ENCODE data around the gene HPGDS. TPM values are rescaled to one million over a fixed set of nuclear protein-coding genes. Genes with fewer than 3 reads are reported as not detected.
"Not testable (repeated sequence)": the region's sequence is repeated elsewhere in the genome, so short reads cannot be mapped to it uniquely, and the experiment has no call there.

Gene HPGDS
- total RNA-seq, 1 donor from 2014 or later: not detected

DNA sequence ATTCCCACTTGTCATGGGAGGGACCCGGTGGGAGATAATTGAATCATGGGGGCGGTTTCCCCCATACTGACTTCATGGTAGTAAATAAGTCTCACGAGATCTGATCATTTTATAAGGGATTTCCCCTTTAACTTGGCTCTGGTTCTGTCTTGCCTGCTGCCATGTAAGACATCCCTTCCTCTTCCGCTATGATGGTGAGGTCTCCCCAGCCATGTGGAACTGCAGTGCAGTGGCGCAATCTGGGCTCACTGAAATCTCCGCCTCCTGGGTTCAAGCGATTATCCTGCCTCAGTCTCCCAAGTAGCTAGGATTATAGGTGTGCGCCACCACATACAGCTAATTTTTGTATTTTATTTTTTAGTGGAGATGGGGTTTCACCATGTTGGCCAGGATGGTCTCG, 2.9 kb downstream of the HPGDS start:
- peaks cover 11% of the 10 kb centered on the region for H3K4me1 Mint-ChIP-seq
- TF ChIP-seq, protein P1, sequence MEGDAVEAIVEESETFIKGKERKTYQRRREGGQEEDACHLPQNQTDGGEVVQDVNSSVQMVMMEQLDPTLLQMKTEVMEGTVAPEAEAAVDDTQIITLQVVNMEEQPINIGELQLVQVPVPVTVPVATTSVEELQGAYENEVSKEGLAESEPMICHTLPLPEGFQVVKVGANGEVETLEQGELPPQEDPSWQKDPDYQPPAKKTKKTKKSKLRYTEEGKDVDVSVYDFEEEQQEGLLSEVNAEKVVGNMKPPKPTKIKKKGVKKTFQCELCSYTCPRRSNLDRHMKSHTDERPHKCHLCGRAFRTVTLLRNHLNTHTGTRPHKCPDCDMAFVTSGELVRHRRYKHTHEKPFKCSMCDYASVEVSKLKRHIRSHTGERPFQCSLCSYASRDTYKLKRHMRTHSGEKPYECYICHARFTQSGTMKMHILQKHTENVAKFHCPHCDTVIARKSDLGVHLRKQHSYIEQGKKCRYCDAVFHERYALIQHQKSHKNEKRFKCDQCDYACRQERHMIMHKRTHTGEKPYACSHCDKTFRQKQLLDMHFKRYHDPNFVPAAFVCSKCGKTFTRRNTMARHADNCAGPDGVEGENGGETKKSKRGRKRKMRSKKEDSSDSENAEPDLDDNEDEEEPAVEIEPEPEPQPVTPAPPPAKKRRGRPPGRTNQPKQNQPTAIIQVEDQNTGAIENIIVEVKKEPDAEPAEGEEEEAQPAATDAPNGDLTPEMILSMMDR (IDR thresholded peaks at IDR 0.05): no peak
- no peaks in the 10 kb centered on the region for H3K36me3 Mint-ChIP-seq (ENCODE audit: low read depth)
- ATAC-seq (ENCODE audit: low read depth) (peak; percentile 47), DNase-seq (no peak)
- intact Hi-C loops (cut with micrococcal nuclease): no loop called here
- POLR2A ChIA-PET: no interaction called here
- no peak overlapping the region for H3K27ac Mint-ChIP-seq
- no peaks in the 10 kb centered on the region for H3K9me3 Mint-ChIP-seq
- CTCF ChIA-PET: no interaction called here
- peak overlapping the region; percentile 64 for H3K4me3 Mint-ChIP-seq
- H3K27me3 Mint-ChIP-seq: peaks cover 4% of the 10 kb centered on the region

DNA sequence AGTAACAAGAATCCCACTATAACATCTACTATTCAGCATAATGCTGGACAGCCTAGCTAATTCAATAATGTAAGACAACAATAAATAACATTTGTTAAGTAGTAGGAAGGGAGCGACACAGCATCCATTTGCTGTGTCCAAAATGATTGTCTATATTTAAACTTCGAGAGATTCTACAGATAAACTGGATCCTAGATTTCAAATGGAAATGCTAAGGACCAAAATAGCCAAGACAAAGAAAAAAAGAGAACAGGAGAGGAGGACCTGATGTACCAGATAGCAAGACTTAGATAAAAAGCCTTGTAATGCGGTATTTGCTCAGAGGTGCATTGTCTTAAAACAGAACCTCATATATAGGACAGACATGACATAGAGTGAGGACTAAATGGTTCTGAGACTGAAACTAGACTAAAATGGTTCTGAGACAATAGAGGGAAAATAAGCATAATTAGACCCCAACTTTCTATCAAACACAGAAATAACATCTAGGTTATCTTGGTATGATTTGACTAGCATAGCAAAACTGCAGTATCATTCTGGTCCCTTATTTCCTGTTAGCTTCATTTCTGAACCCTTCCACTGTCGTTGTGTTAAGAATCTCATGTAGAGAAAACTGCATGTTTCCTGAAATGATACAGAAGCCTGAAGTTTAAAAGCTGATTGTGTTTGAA, 3.8 kb downstream of the HPGDS start:
- H3K36me3 Mint-ChIP-seq (ENCODE audit: low read depth): no peaks in the 10 kb centered on the region
- ATAC-seq (ENCODE audit: low read depth) (no peak), DNase-seq (no peak)
- CTCF ChIA-PET: no interaction called here
- H3K27me3 Mint-ChIP-seq: peaks cover 4% of the 10 kb centered on the region
- TF ChIP-seq, protein P1 (IDR thresholded peaks at IDR 0.05): no peak
- POLR2A ChIA-PET: no interaction called here
- no peaks in the 10 kb centered on the region for H3K9me3 Mint-ChIP-seq
- H3K4me1 Mint-ChIP-seq: peaks cover 11% of the 10 kb centered on the region
- peak overlapping the region; percentile 2 for H3K4me3 Mint-ChIP-seq
- intact Hi-C loops (cut with micrococcal nuclease): no loop called here
- H3K27ac Mint-ChIP-seq: no peak overlapping the region

DNA sequence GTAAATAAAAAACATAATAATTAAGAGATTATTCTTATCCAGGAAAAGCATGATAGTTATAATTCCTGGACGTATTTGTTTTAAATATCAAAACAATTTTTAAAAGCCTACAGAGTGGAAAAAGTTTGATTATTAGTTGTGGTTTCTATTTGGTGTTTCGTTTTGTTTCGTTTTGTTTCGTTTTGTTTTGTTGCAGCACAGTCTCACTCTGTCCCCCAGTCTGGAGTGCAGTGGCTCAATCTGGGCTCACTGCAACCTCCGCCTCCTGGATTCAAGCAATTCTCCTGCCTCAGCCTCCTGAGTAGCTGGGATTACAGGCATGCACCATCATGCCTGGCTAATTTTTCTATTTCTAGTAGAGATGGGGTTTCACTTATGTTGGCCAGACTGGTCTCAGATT, 5.8 kb downstream of the HPGDS start:
- H3K9me3 Mint-ChIP-seq; intact Hi-C loops (cut with micrococcal nuclease); POLR2A ChIA-PET; CTCF ChIA-PET; H3K4me3 Mint-ChIP-seq; H3K27ac Mint-ChIP-seq; H3K36me3 Mint-ChIP-seq (ENCODE audit: low read depth); ATAC-seq (ENCODE audit: low read depth); H3K27me3 Mint-ChIP-seq; DNase-seq: not testable (repeated sequence)
- peaks cover 11% of the 10 kb centered on the region for H3K4me1 Mint-ChIP-seq

DNA sequence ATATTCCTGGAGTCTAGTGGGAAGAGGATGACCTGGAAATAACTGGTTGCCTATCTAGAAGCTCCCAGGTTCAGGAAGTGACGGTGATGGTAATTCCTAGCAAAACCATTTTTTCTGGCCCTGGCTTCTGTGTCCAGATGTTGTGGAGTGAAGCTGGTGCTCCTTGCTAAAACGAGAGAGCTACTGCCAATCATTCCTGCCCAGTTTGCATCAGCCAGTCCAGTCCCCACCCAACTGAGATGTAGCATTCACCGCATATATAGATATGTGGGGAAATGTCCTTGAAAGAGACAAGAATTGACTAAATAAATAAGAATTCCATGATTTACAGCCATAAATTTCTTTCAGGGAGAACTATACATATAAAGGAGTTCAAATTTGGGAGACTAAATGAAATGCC, 6.3 kb downstream of the HPGDS start:
- ChIA-PET CTCF (no interaction called here), POLR2A (no interaction called here)
- no peak overlapping the region for H3K27ac Mint-ChIP-seq
- H3K4me1 Mint-ChIP-seq: peaks cover 11% of the 10 kb centered on the region
- intact Hi-C loops (cut with micrococcal nuclease): no loop called here
- H3K36me3 Mint-ChIP-seq (ENCODE audit: low read depth): no peaks in the 10 kb centered on the region
- TF ChIP-seq, protein P1 (IDR thresholded peaks at IDR 0.05): no peak
- DNase-seq (no peak), ATAC-seq (ENCODE audit: low read depth) (no peak)
- peaks cover 4% of the 10 kb centered on the region for H3K27me3 Mint-ChIP-seq
- H3K9me3 Mint-ChIP-seq: no peaks in the 10 kb centered on the region
- no peak overlapping the region for H3K4me3 Mint-ChIP-seq

DNA sequence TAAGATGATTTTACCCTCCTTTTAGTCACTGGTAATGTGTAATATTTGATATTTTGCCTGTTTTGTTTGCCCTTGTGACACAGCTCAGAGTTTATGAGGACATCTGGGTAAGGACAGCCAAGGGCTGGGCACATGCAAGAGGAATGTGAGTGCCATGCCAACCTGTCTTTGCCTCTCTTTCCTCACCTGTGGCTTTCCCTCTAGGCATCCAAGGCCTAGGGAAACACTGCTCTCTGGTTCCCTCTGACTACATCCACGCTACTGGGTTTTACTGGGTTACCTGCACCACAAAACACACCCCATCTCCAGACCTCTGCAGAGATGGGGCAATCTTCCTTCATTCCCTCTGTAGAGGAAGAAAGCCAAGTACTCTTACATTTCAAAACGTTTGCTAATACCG, 7.7 kb downstream of the HPGDS start:
- CTCF ChIA-PET: no interaction called here
- ATAC-seq (ENCODE audit: low read depth): no peak
- Mint-ChIP-seq H3K36me3 (ENCODE audit: low read depth) (no peaks in the 10 kb centered on the region), H3K27ac (no peak overlapping the region), H3K4me3 (no peak overlapping the region), H3K4me1 (peaks cover 11% of the 10 kb centered on the region), H3K9me3 (no peaks in the 10 kb centered on the region), H3K27me3 (peaks cover 5% of the 10 kb centered on the region)
- no peak for DNase-seq
- intact Hi-C loops (cut with micrococcal nuclease): no loop called here
- POLR2A ChIA-PET: no interaction called here
- TF ChIP-seq, protein P1 (IDR thresholded peaks at IDR 0.05): no peak

DNA sequence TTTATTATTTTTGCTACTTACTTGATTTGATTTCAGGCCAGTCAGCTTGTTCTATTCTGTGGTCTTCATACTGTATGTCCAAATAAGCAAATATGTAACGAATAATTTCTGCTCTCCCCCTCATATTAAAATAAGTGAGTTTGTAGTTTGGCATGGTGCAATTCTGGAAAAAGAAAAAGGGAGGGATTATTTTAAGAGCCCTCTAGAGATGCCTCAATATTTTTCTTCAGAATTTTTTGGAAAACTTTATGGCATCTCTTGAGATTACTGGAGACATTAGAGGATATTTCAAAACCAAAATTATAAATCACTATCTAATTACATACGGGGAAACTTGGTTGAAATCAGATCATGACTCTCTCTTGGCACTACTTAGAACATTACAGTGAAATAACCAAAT, 8.2 kb downstream of the HPGDS start:
- Mint-ChIP-seq H3K4me3 (no peak overlapping the region), H3K36me3 (ENCODE audit: low read depth) (no peaks in the 10 kb centered on the region), H3K27me3 (peaks cover 6% of the 10 kb centered on the region), H3K4me1 (peaks cover 7% of the 10 kb centered on the region), H3K9me3 (no peaks in the 10 kb centered on the region), H3K27ac (no peak overlapping the region)
- ChIA-PET CTCF (no interaction called here), POLR2A (no interaction called here)
- intact Hi-C loops (cut with micrococcal nuclease): no loop called here
- ATAC-seq (ENCODE audit: low read depth) (no peak), DNase-seq (no peak)
- TF ChIP-seq, protein P1 (IDR thresholded peaks at IDR 0.05): no peak
